ENCODE results near the gene UBN2.
A peak's percentile ranks its signal among the peaks of the same experiment; 100 is the strongest.
"Not testable (repeated sequence)": the region's sequence is repeated elsewhere in the genome, so short reads cannot be mapped to it uniquely, and the experiment has no call there.

The UBN2 gene

GRCh38 chr7:139304517-139304916, 73.5 kb downstream of the UBN2 start:
- no peak for DNase-seq

DNA sequence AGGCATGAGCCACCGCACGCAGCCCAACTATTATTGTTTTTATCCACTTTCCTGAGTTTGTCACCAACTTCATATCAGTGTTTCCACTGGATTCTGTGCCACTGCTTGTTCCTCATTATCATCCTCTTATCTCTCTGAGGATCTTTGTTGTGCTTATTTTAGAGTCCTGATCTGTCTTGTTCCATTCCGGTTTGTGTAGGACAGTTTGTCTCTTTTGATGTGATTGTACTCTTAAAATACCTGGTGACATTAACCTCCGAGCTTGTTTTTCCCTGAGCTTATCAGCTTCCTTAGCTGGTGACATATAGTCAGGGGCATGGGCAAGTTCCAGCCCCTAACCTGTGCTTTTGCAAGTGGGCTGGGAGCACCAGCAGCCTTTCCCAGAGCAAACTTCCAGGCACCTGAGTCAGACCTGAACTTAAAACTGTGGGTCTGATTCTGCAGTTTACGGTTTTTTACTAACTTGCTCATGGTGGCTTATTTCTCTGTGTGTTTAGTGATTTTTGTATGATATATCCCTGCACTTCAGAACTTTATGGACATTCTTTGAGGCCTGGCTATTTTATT, 87.0 kb downstream of the UBN2 start:
- DNase-seq = no peak

DNA sequence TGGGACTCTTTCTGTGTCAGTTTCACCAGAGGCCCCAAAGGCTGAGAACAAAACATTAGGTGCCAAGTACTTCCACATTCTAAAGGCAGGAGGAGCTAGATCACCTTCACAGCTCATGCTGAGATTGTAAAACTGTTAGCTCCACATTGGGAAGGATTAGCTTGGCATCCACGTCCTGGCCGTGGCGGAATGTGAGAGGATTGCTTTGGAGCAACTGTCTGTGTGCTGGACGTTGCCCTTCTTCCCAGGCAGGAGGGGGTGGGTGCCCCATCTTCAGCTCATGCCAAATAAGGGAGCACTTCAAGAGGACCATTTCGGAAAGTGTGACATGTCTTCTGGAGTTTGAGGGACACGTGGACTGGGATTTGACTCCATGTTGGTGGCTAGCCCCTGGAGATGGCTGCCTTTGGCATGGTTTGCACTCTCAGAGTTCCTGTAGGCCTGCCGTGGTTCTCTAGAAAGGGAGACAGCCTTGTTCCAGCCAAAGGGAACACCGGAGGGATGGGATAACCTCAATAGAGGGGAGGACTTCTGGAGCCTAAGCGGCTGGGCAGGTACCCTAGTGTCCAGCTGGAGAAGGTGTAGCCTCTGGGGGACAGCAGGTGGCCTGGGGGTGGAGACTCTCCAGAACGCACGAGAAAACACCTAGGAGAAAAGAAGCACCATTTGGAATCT, 90.2 kb downstream of the UBN2 start:
- no peak for DNase-seq

DNA sequence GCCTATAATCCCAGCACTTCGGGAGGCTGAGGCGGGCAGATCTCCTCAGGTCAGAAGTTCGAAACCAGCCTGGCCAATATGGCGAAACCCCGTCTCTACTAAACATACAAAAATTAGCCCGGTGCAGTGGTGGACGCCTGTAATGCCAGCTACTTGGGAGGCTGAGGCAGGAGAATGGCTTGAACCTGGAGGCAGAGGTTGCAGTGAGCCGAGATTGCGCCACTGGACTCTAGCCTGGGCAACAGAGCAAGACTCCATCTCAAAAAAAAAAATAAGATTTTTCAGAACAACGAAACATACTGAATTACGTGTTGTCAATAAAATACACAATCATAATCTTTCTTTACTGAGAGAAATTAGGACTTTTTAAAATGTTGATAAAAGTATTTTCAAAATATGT, 93.7 kb downstream of the UBN2 start:
- not testable (repeated sequence) for DNase-seq

DNA sequence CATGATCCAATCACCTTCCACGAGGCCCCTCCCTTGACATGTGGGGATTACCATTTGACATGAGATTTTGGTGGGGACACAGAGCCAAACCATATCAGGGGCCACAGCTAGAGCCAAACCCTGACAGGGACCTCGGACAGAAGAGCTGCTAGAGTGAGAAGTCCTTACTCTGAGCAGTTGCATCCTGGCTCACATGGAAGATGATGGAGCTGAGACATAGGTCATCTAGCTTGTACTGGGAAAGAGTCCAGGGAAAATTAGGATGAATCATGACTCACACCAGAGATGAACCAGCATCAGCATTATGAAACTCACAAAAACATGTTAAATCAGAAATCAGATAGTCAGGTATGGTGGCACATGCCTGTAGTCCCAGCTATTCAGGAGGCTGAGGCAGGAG, 97.3 kb downstream of the UBN2 start:
- DNase-seq = no peak

- DNase-seq = no peak
Observed at GRCh38 chr7:139329119-139329518, 98.1 kb downstream of the UBN2 start.

- DNase-seq = peak; percentile 18
Observed at GRCh38 chr7:139330333-139331030, 99.4 kb downstream of the UBN2 start.

GRCh38 chr7:139332697-139333359, 101.8 kb downstream of the UBN2 start:
- no peak for DNase-seq

- DNase-seq = not testable (repeated sequence)
Observed at GRCh38 chr7:139333443-139333842, 102.4 kb downstream of the UBN2 start.

DNA sequence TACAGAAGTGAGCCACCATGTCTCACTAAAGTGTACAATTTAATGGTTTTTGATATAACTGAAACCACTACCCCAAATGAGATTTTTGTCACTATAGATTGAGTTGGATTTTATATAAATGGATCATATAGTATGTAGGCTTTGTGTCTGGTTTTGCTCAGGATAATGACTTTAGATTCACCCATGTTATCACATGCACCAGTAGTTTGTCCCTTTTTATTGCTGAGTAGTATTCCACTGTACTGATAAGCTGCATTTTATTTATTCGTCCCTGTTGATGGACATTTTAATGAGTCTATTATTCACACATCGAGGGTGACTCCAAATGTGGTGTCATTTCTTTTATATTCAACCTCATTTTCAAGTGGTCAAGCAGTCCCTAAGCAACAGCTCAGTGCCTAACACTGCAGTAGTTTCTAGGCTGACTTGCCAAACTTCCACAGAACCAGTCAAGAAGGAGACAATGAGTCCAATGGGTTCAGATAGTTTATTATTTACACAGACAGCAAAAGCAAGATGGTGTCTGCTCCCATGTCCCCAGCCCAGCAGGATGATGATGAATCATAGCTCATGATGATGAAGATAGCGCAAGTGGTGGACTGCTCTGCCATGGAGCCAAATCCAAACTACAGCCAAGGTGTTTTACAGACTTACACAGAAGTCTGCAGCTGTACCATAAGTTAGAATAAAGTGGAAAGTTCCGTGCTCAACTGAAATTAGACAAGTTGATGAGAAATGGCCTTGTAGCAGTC, 103.5 kb downstream of the UBN2 start:
- no peak for DNase-seq

- DNase-seq = no peak
Observed at GRCh38 chr7:139339025-139339424, 108.0 kb downstream of the UBN2 start.

- no peak for DNase-seq
Observed at GRCh38 chr7:139339698-139340036, 108.6 kb downstream of the UBN2 start.

DNA sequence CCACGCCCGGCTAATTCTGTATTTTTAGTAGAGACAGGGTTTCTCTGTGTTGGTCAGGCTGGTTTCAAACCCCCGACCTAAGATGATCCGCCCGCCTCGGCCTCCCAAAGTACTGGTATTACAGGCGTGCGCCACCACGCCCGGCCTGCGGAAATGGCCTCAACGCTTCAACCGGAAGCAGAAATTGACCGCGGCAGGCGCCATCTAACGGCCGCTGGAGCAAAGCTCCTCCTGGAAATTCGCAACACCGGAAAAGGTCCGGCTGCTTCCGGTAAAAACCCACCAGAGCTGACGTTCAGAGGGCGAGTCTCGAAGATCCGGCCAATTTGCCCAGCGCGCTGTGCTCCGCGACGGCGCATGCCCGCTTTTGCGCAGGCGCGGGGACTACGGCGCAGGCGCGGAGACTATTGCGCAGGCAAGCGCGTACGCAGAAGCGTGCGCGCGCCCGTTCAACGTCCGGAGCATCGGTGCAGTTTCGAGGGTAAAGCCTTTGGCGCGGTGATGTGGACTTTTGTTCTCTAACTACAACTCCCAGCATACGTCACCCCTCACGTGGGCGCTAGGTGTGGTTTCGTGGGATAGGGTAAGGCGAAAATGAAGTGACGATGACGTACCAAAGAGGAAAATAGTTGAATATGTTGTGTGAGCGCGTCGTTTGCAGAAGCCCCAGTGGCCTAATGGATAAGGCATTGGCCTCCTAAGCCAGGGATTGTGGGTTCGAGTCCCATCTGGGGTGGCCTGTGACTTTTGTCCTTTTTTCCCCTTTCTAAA, 109.2 kb downstream of the UBN2 start:
- peak; percentile 98 for DNase-seq

GRCh38 chr7:139340808-139341057, 109.7 kb downstream of the UBN2 start:
- no peak for DNase-seq

DNA sequence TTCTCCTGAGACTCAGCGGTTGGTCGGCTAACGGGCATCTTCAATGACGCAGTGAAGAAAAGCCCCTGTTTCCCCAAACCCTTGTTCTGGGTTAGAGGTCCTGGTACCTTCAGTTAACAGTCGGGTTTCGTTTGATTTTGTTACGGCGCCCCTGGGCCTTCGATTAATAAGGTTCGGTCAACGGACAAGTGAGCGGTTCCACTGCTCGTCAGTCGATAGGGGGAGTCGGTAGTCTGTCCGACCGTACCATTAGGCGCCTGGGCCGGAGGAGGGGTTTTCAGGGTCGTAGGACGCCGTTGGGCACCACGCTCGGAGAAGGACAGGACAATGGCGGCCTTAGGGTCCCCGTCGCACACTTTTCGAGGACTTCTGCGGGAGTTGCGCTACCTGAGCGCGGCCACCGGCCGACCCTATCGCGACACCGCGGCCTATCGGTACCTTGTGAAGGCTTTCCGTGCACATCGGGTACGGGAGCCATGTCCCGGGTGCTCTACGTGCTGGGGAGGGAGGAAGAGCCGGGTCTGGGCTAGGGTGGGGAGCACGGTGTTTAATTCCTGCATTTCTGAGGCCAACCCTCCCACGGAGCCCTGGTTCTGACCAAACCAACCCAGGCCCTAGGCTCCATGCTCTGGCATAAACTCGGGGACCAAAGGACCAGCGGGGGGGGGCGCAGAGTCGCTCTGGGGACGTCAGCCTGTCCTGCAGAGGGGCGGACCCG, 110.2 kb downstream of the UBN2 start, which contains the start of gene FMC1:
FMC1 (plus strand) TSS at position 280 of the 718 bp plus-strand sequence; CDS start at position 328, 48 bp downstream.
- peak; percentile 95 for DNase-seq

- DNase-seq = no peak
Observed at GRCh38 chr7:139341776-139342226, 110.8 kb downstream of the UBN2 start.

GRCh38 chr7:139345042-139345441, 114.0 kb downstream of the UBN2 start:
- no peak for DNase-seq

DNA sequence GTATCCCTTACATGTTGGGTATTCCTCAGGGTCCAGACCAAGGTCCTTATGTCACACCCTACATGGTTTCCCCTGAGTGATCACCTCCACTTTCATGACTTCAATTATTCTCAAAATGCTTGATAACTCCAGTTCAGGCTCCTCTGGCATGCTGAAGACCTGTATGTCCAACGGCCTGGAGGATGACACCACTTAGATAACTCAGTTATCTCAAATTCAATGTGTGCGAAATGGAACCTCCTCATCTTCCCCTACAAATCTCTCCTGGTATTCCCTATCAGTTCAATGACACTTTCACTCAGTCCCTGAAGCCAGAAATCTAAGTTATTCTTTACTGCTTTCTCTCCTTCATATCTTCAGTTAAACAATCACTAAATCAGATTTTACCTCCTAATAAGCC, 120.0 kb downstream of the UBN2 start:
- no peak for DNase-seq

DNA sequence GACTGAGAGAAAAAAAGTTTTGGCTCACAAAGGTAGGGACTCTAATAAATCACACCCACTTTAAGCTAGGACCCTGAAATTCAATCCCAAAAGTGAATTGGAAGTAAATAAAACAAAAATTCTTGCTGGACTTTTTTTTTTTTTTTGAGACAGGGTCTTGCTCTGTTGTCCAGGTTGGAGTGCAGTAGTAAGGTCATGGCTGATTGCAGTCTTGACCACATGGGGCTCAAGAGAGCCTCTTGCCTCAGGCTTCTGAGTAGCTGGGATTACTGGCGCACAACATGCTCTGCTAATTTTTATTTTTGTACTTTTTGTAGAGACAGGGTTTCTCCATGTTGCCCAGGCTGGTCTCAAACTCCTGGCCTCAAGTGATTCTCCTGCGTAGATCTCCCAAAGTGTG, 123.7 kb downstream of the UBN2 start:
- DNase-seq = no peak

GRCh38 chr7:139355320-139355719, 124.3 kb downstream of the UBN2 start:
- no peak for DNase-seq
